Testis (tissue), 3 donors: ENCODE results near the gene CCDC7. TPM values are rescaled to one million over a fixed set of nuclear protein-coding genes. Genes with fewer than 3 reads are reported as not detected.
A peak's percentile ranks its signal among the peaks of the same experiment; 100 is the strongest.

ENCODE experiments used
- DNase-seq: peaks from one replicate; pipeline ENCODE4 v3.0.0-alpha.2; 2019
- H3K27ac ChIP-seq, 2 donors: fragments of 200-600 bp; sonication (generic); one replicate each; pipeline ENCODE4 v1.5.1; 2019
- H3K27me3 ChIP-seq: fragments of 200-600 bp; sonication (generic); one replicate; pipeline ENCODE4 v1.5.1; 2019
- H3K36me3 ChIP-seq: fragments of 200-600 bp; sonication (generic); one replicate; pipeline ENCODE4 v1.5.1; 2017; ENCODE audit warnings: low read depth; ENCODE audit errors: missing control alignments
- H3K4me1 ChIP-seq: fragments of 200-600 bp; sonication (generic); one replicate; pipeline ENCODE4 v1.5.1; 2019
- H3K4me3 ChIP-seq, 2 donors: fragments of 200-600 bp; sonication (generic); one replicate each; pipeline ENCODE4 v1.5.1; 2017 to 2019
- H3K9me3 ChIP-seq: fragments of 200-600 bp; sonication (generic); one replicate; pipeline ENCODE4 v1.5.1; 2017
- CTCF ChIP-seq, 3 experiments: fragments of 450-650 bp in 2 of 3; fragments of 200-600 bp in 1 of 3; sonication (generic) in 1 of 3; IDR thresholded peaks; one replicate each; pipeline ENCODE4 v1.5.1; 2016 to 2019; ENCODE audit warnings: antibody characterized with exemption in 3 of 3, mild to moderate bottlenecking in 2 of 3, moderate library complexity in 1 of 3
- POLR2A ChIP-seq: fragments of 450-650 bp; IDR thresholded peaks from one replicate; pipeline ENCODE4 v1.6.1; 2017; ENCODE audit warnings: antibody characterized with exemption, mild to moderate bottlenecking, moderate library complexity
- WGBS, 2 donors: methylation state at CpG; one replicate each; pipeline ENCODE4 v1.1.5; 2018; 5-methylcytosine and 5-hydroxymethylcytosine counted together
- intact Hi-C: fragments of 100-400 bp; cut with DNase I; formaldehyde crosslinking; loops from one replicate; pipeline ENCODE4 v1.15.1; 2023; ENCODE audit warnings: low total_unique reads
- polyA plus RNA-seq: library from polyadenylated mRNA; stranded (reverse); fragments of 350-450 nt; fragmentation: Illumina TruSeq; extraction: RNeasy Lipid Tissue Mini Kit (QIAGEN cat#74804); gene quantifications from one replicate; pipeline ENCODE4 v1.2.3, GENCODE V29; 2014; ENCODE audit warnings: low read depth, low replicate concordance; ENCODE audit not compliant: insufficient read depth
- total RNA-seq, 2 donors: library from RNA; depleted of rRNA; stranded (reverse); fragments of >200 nt; gene quantifications; one replicate each; pipeline ENCODE4 v1.2.3, GENCODE V29; 2016

CCDC7 gene
- total and polyA plus RNA-seq, 3 donors from 2014 or later = 74.0 to 146 (median 74.5) TPM

- Histone ChIP-seq H3K27ac (no peak overlapping the region), H3K27me3 (no peaks in the 10 kb centered on the region), H3K9me3 (no peaks in the 10 kb centered on the region), H3K4me1 (peaks cover 10% of the 10 kb centered on the region), H3K36me3 (no peaks in the 10 kb centered on the region), H3K4me3 (no peak overlapping the region)
- WGBS, 2 donors = 85 to 93% methylated on average over 2 of the region's 2 CpGs
- DNase-seq = no peak
- intact Hi-C loops = no loop called here
- TF ChIP-seq CTCF (IDR thresholded peaks at IDR 0.05) (no peak), POLR2A (no peak)
Measured at GRCh38 chr10:32413513-32413912, 32.4 kb upstream of the CCDC7 start.

- intact Hi-C loops = no loop called here
- Histone ChIP-seq H3K4me3 (no peak overlapping the region), H3K9me3 (no peaks in the 10 kb centered on the region), H3K27me3 (no peaks in the 10 kb centered on the region), H3K4me1 (peaks cover 10% of the 10 kb centered on the region), H3K36me3 (no peaks in the 10 kb centered on the region), H3K27ac (no peak overlapping the region)
- TF ChIP-seq POLR2A (no peak), CTCF (IDR thresholded peaks at IDR 0.05) (no peak)
- no peak for DNase-seq
- WGBS, 2 donors = 58 to 68% methylated on average over 2 of the region's 2 CpGs
Measured at GRCh38 chr10:32415361-32415760, 30.6 kb upstream of the CCDC7 start.

DNA sequence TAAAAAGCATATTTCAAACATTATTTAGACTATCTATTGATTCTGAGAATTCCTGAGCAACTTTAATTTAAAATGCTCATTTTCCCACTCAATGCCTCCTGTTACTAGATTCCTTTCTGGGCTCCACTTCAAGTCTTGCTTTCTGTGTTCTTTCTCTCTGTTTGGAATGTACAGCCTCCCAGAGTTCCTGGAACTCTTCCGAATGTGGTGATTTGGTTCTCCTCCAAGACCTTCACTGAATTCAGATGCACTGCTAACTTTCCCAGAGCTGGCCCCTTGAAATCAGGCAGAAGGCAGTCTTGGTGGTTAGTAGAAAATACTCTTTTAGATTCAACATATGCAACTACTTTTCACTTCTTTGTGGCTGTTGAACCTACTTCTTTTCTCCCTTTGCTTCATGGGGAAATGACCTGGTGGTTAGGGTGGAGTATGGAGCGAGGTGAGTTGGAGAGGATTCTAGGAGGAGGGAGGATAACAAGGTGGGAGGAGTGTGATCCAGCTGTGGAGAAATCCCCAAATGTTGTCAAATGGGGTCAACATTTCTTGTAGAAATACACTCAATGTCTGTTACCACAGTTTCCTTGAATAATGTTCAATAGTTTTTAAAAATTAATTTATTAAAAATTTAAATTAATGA, 27.9 kb upstream of the CCDC7 start:
- Histone ChIP-seq H3K27ac (no peak overlapping the region), H3K27me3 (no peaks in the 10 kb centered on the region), H3K36me3 (no peaks in the 10 kb centered on the region), H3K9me3 (no peaks in the 10 kb centered on the region), H3K4me3 (no peak overlapping the region), H3K4me1 (peaks cover 10% of the 10 kb centered on the region)
- 28 to 33% methylated on average over 2 of the region's 2 CpGs for WGBS, 2 donors
- TF ChIP-seq CTCF (IDR thresholded peaks at IDR 0.05) (no peak), POLR2A (no peak)
- peak; percentile 67 for DNase-seq
- intact Hi-C loops = no loop called here

GRCh38 chr10:32418572-32418971, 27.4 kb upstream of the CCDC7 start:
- DNase-seq = no peak
- Histone ChIP-seq H3K4me1 (peaks cover 10% of the 10 kb centered on the region), H3K36me3 (no peaks in the 10 kb centered on the region), H3K9me3 (no peaks in the 10 kb centered on the region), H3K4me3 (no peak overlapping the region), H3K27ac (no peak overlapping the region), H3K27me3 (no peaks in the 10 kb centered on the region)
- intact Hi-C loops = no loop called here
- 45 to 70% methylated on average over 3 of the region's 3 CpGs for WGBS, 2 donors
- TF ChIP-seq POLR2A (no peak), CTCF (IDR thresholded peaks at IDR 0.05) (no peak)

- WGBS, 2 donors = 85% methylated on average over 1 of the region's 1 CpG
- intact Hi-C loops = no loop called here
- TF ChIP-seq CTCF (IDR thresholded peaks at IDR 0.05) (no peak), POLR2A (no peak)
- H3K9me3 ChIP-seq = no peaks in the 10 kb centered on the region
- H3K27me3 ChIP-seq = no peaks in the 10 kb centered on the region
- DNase-seq = no peak
- H3K36me3 ChIP-seq = no peaks in the 10 kb centered on the region
- no peak overlapping the region for H3K4me3 ChIP-seq
- H3K4me1 ChIP-seq = peaks cover 10% of the 10 kb centered on the region
- H3K27ac ChIP-seq = no peak overlapping the region
Measured at GRCh38 chr10:32419615-32420014, 26.3 kb upstream of the CCDC7 start.
